HG03066 (cell line): ENCODE results near the gene MFSD6.
"Not testable (repeated sequence)": the region's sequence is repeated elsewhere in the genome, so short reads cannot be mapped to it uniquely, and the experiment has no call there.

Experiments used
- ATAC-seq: cut with Tn5 transposase; IDR thresholded peaks from one replicate; pipeline ENCODE4 v1.9.1; 2021; ENCODE audit warnings: low read depth; ENCODE audit not compliant: unreplicated experiment

MFSD6 gene

DNA sequence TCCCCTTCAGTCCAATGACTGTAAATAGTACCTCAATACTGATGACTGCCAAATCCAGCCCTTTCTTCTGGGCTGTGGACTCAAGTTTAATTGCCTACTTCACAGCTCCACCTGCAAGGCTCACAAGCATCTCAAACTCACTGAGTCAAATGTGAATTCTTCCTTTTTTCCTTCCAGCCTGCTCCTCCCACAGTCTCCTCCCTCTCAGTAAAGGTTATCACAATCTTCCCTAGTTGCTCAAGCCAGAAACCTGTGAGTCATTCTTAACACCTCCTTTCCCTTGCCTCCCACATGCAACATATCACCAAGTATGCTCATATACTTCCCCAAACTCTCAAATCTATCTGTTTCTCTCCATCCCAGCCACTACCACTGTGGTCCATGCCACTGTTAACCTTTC is 3.7 kb upstream of the MFSD6 start:
- ATAC-seq, result no peak

- ATAC-seq, result no peak
Observed at GRCh38 chr2:190405070-190405469, 3.1 kb upstream of the MFSD6 start.

DNA sequence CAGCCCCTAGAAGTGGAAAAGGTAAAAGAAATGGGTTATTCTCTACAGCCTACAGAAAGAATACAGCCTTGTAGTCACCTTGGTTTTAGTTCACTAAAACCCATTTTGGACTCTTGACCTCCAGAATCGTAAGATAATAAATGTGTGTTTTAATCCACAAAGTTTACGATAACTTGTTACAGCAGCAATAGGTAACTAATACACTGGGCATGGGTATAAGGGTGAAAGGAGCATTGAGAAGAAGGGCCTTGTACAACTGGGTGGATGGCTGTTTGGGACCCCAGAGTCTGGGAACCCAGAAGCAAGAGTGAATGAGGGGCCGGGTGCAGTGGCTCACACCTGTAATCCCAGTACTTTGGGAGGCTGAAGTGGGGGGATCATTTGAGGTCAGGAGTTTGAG is 2.2 kb upstream of the MFSD6 start:
- ATAC-seq, result no peak

DNA sequence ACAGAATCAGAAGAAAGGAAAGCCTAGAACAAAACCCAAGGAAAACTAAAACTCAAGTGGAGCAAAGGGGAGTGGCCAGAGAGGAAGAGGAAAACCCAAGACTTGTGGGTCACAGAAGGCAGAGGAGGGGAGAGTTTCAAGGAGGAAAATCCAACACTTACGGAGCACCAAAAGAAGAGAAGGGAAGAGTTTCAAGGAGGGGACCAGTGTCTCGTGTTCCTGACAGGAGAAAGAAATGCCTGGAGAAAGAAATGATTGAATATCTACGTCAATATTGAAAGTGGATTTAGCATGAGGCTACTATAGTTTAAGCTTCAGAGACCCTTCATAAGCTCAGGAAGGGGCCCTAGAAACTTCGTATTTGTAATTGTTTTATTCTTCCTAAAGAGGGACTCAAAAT is 1.4 kb upstream of the MFSD6 start:
- ATAC-seq, result no peak

GRCh38 chr2:190407246-190407661 is 901 bp upstream of the MFSD6 start:
- ATAC-seq, result no peak

GRCh38 chr2:190408538-190409271 is 550 bp downstream of the MFSD6 start:
- peak; percentile 53 for ATAC-seq

DNA sequence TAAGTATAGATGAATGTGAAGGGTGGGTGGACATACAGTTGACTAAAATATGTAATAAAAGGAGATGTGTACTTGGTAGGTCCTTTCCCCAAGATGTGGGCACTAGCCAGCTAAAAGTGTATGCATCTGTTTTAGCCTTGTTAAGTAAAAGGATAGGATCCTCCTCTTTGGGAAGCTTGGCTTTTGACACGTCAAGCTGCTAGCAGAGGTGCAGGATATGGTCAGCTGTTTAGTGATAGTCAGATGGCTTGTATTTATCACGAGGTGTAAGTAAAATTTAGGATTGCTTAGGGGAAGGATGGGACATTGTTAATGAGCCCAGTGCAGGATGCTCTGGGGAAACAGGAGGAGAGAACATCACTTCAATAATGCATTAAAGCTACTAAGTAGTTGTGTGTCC is 1.5 kb downstream of the MFSD6 start:
- ATAC-seq, result no peak

DNA sequence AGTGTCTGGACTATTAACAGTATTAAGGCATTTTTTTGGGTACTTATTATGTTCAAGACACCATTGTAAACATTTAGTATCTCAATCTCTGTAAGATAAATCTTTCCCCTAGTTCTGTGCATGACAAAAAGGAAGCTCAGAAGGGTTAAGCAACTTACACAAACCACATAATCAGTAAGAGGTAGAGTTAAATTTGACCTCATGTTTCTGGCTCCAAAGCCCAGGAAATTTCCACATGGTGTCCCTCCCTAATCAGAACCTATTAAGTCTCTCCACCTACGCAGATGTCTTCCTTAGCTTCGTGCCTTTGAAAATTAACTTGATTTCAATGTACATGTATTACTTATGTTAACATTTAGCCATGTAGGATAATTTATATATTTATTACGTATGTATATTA is 2.0 kb downstream of the MFSD6 start:
- ATAC-seq, result no peak

GRCh38 chr2:190412966-190413365 is 4.8 kb downstream of the MFSD6 start:
- no peak for ATAC-seq

- ATAC-seq, result no peak
Observed at GRCh38 chr2:190413421-190413820, 5.3 kb downstream of the MFSD6 start.

DNA sequence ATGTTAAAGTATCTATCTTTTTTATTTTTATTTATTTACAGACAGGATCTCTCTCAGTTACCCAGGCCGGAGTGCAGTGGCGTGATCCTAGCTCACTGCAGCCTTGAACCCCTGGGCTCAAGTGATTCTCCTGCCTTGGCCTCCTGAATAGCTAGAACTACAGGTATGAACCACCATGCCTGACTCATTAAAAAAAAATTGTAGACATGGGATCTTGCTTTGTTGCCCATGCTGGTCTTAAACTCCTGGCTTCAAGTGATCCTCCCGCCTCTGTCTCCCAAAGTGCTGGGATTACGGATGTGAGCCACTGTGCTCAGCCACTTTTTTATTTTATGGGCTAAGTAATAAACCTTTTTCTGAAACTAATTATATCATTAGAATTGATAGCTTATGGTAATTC is 7.1 kb downstream of the MFSD6 start:
- no peak for ATAC-seq

- no peak for ATAC-seq
Observed at GRCh38 chr2:190415794-190416775, 7.9 kb downstream of the MFSD6 start.

- ATAC-seq, result no peak
Observed at GRCh38 chr2:190417045-190417842, 9.1 kb downstream of the MFSD6 start.

- no peak for ATAC-seq
Observed at GRCh38 chr2:190418727-190419126, 10.6 kb downstream of the MFSD6 start.

- no peak for ATAC-seq
Observed at GRCh38 chr2:190420801-190421200, 12.6 kb downstream of the MFSD6 start.

GRCh38 chr2:190425221-190425866 is 17.2 kb downstream of the MFSD6 start:
- no peak for ATAC-seq

GRCh38 chr2:190425883-190426658 is 17.9 kb downstream of the MFSD6 start:
- ATAC-seq, result no peak

GRCh38 chr2:190430866-190431265 is 22.7 kb downstream of the MFSD6 start:
- not testable (repeated sequence) for ATAC-seq

- ATAC-seq, result no peak
Observed at GRCh38 chr2:190431907-190432306, 23.8 kb downstream of the MFSD6 start.
